K562 (cell line): ENCODE results near the gene ABHD16B. TPM values are rescaled to one million over a fixed set of nuclear protein-coding genes. Genes with fewer than 3 reads are reported as not detected.

ENCODE experiments used
- CREM ChIP-seq: IDR thresholded peaks from 2 replicates; pipeline ENCODE4 v1.6.1; 2014; ENCODE audit warnings: antibody characterized with exemption, low read depth
- HDAC1 ChIP-seq, 2 experiments: fragments of 450-650 bp; IDR thresholded peaks; 2 replicates each; pipeline ENCODE4 v1.6.1; 2016 to 2017; ENCODE audit warnings: inconsistent platforms in 1 of 2, mild to moderate bottlenecking in 1 of 2, moderate library complexity in 1 of 2
- MAX ChIP-seq: sonication (generic); formaldehyde crosslinking; IDR thresholded peaks from 2 replicates; pipeline ENCODE4 v1.9.0; 2022; ENCODE audit warnings: mild to moderate bottlenecking, missing genetic modification reagents
- ZBTB2 ChIP-seq: fragments of 450-650 bp; IDR thresholded peaks from 2 replicates; pipeline ENCODE4 v1.6.1; 2016; ENCODE audit warnings: antibody characterized with exemption
- ZNF395 ChIP-seq: fragments of 200-800 bp; sonication (Bioruptor generic); IDR thresholded peaks from 2 replicates; pipeline ENCODE4 v1.6.1; 2017; ENCODE audit warnings: missing genetic modification characterization, missing compliant biosample characterization
- polyA plus RNA-seq, 8 experiments: library from polyadenylated mRNA; depleted of rRNA in 4 of 8; stranded (reverse) in 5 of 8; unstranded in 3 of 8; fragments of >200 nt; fragmentation: Nextera tagmentation in 2 of 8; fragmentation: Illumina TruSeq in 1 of 8; extraction: Ambion mirVana in 2 of 8; extraction: Trizol in 1 of 8; gene quantifications; 2 replicates each; pipeline versions ENCODE4 v1.2.1 to v1.2.3, GENCODE V29; 2011 to 2014; ENCODE audit warnings: inconsistent platforms in 1 of 8, missing spikeins in 1 of 8
- total RNA-seq, 7 experiments: library from RNA; depleted of rRNA in 6 of 7; stranded (reverse); fragments of >200 nt in 6 of 7; fragmentation: Illumina TruSeq in 2 of 7; extraction: Trizol in 2 of 7; gene quantifications; 2 replicates each; pipeline versions ENCODE4 v1.2.1 to v1.2.3, GENCODE V29; 2011 to 2021; ENCODE audit warnings: low replicate concordance in 1 of 7

The ABHD16B gene
- total and polyA plus RNA-seq, 9 of the 15 experiments (the other 6 are each of a cell fraction or from before 2014, with no cell fraction given): not detected

GRCh38 chr20:63848003-63848911, 13.0 kb upstream of the ABHD16B start (continued):
- TF ChIP-seq ZBTB2 (peak; percentile 19; the same call in 1 of the 2 replicates), ZNF395 (CRISPR knock-in tag) (peak; percentile 60; the same call in 1 of the 2 replicates), CREM (0 out of 2 replicates have a peak, but pooled peaks have one; percentile 24), HDAC1 (IDR thresholded peaks at IDR 0.05) (0 out of 4 replicates have a peak, but pooled peaks of 1 of the 2 experiments have one; percentile 23), MAX (CRISPR knock-in tag) (peak; percentile 53; the same call in 1 of the 2 replicates)
